ENCODE results near the gene NRG3.

The NRG3 gene

DNA sequence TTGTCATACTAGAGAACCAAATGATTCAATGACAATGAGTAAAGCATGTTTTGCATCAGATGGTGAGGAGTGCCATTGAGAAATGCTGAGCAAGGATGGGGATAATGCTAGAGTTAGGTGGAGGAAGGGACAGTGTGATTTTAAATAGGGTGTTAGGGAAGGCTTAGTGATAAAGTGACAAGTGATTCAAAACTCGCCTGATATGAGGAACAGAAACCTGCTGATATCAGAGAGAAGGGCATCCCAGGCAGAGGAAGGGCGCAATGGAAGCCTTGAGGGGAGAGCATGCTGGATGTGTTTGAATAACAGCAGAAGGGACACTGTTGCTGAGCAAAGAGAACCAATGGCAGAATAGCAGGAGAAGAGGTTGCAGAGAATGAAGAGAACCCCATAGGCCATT is 196.2 kb downstream of the NRG3 start:
- Mint-ChIP-seq H3K4me3 (no peak overlapping the region), H3K4me1 (no peaks in the 10 kb centered on the region), H3K36me3 (ENCODE audit: low read depth) (no peaks in the 10 kb centered on the region), H3K27me3 (ENCODE audit: low read depth) (no peaks in the 10 kb centered on the region), H3K9me3 (no peaks in the 10 kb centered on the region), H3K27ac (no peak overlapping the region)
- no peak for TF ChIP-seq CTCF (IDR thresholded peaks at IDR 0.05; ENCODE audit: unreplicated experiment in 3 of 3)

- no peak overlapping the region for H3K4me3 Mint-ChIP-seq
- H3K36me3 Mint-ChIP-seq (ENCODE audit: low read depth): no peaks in the 10 kb centered on the region
- no peaks in the 10 kb centered on the region for H3K27me3 Mint-ChIP-seq (ENCODE audit: low read depth)
- no peaks in the 10 kb centered on the region for H3K9me3 Mint-ChIP-seq
- TF ChIP-seq CTCF (IDR thresholded peaks at IDR 0.05; ENCODE audit: unreplicated experiment in 3 of 3): no peak
- no peak overlapping the region for H3K27ac Mint-ChIP-seq
- no peaks in the 10 kb centered on the region for H3K4me1 Mint-ChIP-seq
These were observed 197.1 kb downstream of the NRG3 start for GRCh38 chr10:82072124-82072523.

DNA sequence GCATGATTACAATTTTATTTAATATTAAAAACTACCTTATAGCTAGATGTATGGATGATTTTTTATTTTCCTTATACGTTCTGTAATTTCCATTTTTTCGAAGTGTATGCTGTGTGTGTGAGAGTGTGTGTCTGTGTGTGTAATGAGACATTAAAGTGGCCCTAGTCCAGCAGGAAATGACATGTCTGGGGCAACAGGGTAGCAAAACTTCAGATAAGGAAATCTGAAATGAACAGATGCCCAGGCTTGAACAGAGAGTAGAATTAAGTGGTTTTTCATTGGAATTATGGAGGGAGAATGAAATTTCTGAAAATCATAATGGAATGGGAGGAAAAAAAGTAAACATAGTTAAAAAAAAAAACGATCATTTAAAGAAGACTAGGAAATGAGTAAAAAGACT is 200.6 kb downstream of the NRG3 start:
- Mint-ChIP-seq H3K4me3 (no peak overlapping the region), H3K4me1 (no peaks in the 10 kb centered on the region), H3K36me3 (ENCODE audit: low read depth) (no peaks in the 10 kb centered on the region), H3K27ac (no peak overlapping the region), H3K9me3 (no peaks in the 10 kb centered on the region), H3K27me3 (ENCODE audit: low read depth) (no peaks in the 10 kb centered on the region)
- TF ChIP-seq CTCF (IDR thresholded peaks at IDR 0.05; ENCODE audit: unreplicated experiment in 3 of 3): no peak

DNA sequence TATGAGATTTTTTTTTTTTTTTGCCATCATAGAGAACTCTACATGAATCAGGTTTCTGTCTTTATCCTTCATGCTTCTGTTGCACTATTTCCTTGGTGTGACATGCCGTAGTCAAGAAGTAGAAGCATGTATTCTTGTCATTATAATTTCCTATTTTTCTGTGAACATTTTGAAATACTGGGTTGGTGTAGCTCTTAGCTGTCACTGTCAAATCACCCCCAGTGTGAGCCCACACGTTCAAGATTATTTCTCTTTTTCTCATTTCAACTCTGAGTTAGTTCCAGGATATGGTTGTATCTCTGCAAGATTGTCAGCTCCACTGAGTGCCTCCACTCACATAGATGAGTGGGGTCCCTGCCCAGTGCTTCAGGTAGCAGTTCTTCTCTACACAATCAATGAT is 209.5 kb downstream of the NRG3 start:
- TF ChIP-seq CTCF (IDR thresholded peaks at IDR 0.05; ENCODE audit: unreplicated experiment in 3 of 3): no peak
- Mint-ChIP-seq H3K9me3 (no peaks in the 10 kb centered on the region), H3K4me3 (no peak overlapping the region), H3K27me3 (ENCODE audit: low read depth) (no peaks in the 10 kb centered on the region), H3K36me3 (ENCODE audit: low read depth) (no peaks in the 10 kb centered on the region), H3K27ac (no peak overlapping the region), H3K4me1 (no peaks in the 10 kb centered on the region)

- no peaks in the 10 kb centered on the region for H3K27me3 Mint-ChIP-seq (ENCODE audit: low read depth)
- no peaks in the 10 kb centered on the region for H3K4me1 Mint-ChIP-seq
- no peaks in the 10 kb centered on the region for H3K9me3 Mint-ChIP-seq
- no peak overlapping the region for H3K4me3 Mint-ChIP-seq
- no peaks in the 10 kb centered on the region for H3K36me3 Mint-ChIP-seq (ENCODE audit: low read depth)
- H3K27ac Mint-ChIP-seq: no peak overlapping the region
- TF ChIP-seq CTCF (IDR thresholded peaks at IDR 0.05; ENCODE audit: unreplicated experiment in 3 of 3): no peak
These were observed 209.9 kb downstream of the NRG3 start for GRCh38 chr10:82084904-82085303.

GRCh38 chr10:82089327-82089726 is 214.3 kb downstream of the NRG3 start:
- TF ChIP-seq CTCF (IDR thresholded peaks at IDR 0.05; ENCODE audit: unreplicated experiment in 3 of 3): no peak
- no peaks in the 10 kb centered on the region for H3K4me1 Mint-ChIP-seq
- no peaks in the 10 kb centered on the region for H3K36me3 Mint-ChIP-seq (ENCODE audit: low read depth)
- H3K4me3 Mint-ChIP-seq: no peak overlapping the region
- no peaks in the 10 kb centered on the region for H3K27me3 Mint-ChIP-seq (ENCODE audit: low read depth)
- no peak overlapping the region for H3K27ac Mint-ChIP-seq
- H3K9me3 Mint-ChIP-seq: no peaks in the 10 kb centered on the region
